Ascending aorta (tissue), 2 donors: ENCODE data around the gene POLE4. TPM values are rescaled to one million over a fixed set of nuclear protein-coding genes. Genes with fewer than 3 reads are reported as not detected.
A peak's percentile ranks its signal among the peaks of the same experiment; 100 is the strongest.

Source experiments
- DNase-seq, 2 donors: peaks; one replicate each; pipeline ENCODE4 v3.0.0-alpha.2; 2019; ENCODE audit warnings: low spot score in 2 of 2
- H3K27ac ChIP-seq, 2 donors: fragments of 200-600 bp; sonication (generic); one replicate each; pipeline ENCODE4 v1.5.1; 2016 to 2017; ENCODE audit warnings: mild to moderate bottlenecking in 1 of 2
- H3K27me3 ChIP-seq: fragments of 200-600 bp; sonication (generic); one replicate; pipeline ENCODE4 v1.5.1; 2017
- H3K36me3 ChIP-seq, 2 donors: fragments of 200-600 bp; sonication (generic); one replicate each; pipeline ENCODE4 v1.5.1; 2016
- H3K4me1 ChIP-seq, 2 donors: fragments of 200-600 bp; sonication (generic); one replicate each; pipeline ENCODE4 v1.5.1; 2016 to 2017; ENCODE audit warnings: mild to moderate bottlenecking in 1 of 2
- H3K4me3 ChIP-seq, 2 donors: fragments of 200-600 bp; sonication (generic); one replicate each; pipeline ENCODE4 v1.5.1; 2016 to 2017; ENCODE audit warnings: mild to moderate bottlenecking in 1 of 2
- H3K9me3 ChIP-seq, 2 donors: fragments of 200-600 bp; sonication (generic); one replicate each; pipeline ENCODE4 v1.5.1; 2016
- intact Hi-C: fragments of 100-400 bp; cut with DNase I; formaldehyde crosslinking; loops from one replicate; pipeline ENCODE4 v1.15.1; 2023
- total RNA-seq: library from RNA; depleted of rRNA; stranded (reverse); fragments of >200 nt; gene quantifications from one replicate; pipeline ENCODE4 v1.1.0, GENCODE V29; 2016
- TF ChIP-seq, protein P1 (sequence below), 3 experiments: fragments of 200-600 bp in 2 of 3; fragments of 450-650 bp in 1 of 3; sonication (generic) in 2 of 3; IDR thresholded peaks; one replicate each; pipeline ENCODE4 v1.5.1; 2016 to 2019; ENCODE audit warnings: antibody characterized with exemption in 3 of 3, mild to moderate bottlenecking in 1 of 3, moderate library complexity in 1 of 3

Gene POLE4, protein sequence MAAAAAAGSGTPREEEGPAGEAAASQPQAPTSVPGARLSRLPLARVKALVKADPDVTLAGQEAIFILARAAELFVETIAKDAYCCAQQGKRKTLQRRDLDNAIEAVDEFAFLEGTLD
- total RNA-seq, result 57.5 TPM

DNA sequence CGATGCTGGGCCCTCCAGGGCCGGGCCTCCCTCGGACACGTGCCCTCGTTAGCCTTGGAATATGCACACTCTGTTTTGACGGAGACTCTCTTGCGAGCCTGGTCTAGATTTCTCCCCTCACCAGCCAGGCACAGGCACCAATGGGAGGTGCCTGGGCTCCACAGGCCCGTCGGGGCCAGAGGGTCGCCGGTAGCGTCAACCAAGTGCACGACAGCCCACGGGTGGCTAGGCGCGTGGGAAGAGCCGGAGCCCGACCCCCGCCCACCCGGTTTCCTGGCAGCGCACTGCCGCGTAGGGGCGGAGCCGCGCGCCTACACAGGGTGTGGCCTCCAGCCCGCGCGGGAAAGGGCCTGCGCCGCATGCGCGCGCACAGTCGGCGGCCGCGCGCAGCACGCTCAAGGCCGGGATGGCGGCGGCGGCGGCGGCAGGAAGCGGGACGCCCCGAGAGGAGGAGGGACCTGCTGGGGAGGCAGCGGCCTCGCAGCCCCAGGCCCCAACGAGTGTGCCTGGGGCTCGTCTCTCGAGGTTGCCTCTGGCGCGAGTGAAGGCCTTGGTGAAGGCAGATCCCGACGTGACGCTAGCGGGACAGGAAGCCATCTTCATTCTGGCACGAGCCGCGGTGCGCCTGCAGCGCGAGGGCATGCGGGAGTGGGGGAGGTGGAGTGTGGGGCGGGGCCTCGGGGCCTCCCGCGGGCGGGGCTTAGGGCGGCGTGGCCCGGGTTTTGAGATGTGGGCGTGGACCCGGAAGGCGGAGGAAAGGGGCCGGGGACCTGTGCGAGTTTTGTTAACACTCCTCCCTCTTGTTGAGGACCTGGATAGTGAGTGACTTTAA, at the start of gene POLE4:
TSS of gene POLE4 (plus strand) at position 370 of the 832 bp plus-strand sequence. CDS start at position 407, 37 bp downstream.
- peaks cover 3 to 5% of the 10 kb centered on the region in 2 donors for H3K4me1 ChIP-seq
- H3K36me3 ChIP-seq, result no peaks in the 10 kb centered on the region
- peak within 1 kb of the TSS; percentile 85 to 91 for H3K27ac ChIP-seq
- peak within 1 kb of the TSS; percentile 65 to 79 for H3K4me3 ChIP-seq
- no peaks in the 10 kb centered on the region for H3K27me3 ChIP-seq
- intact Hi-C loops, result loop anchor here (1.0 to 10.0 kb wide), 3 partner anchors 64 to 243 kb away; no protein-coding TSS in a partner anchor
- DNase-seq, result peak; percentile 61 to 95
- TF ChIP-seq, protein P1, sequence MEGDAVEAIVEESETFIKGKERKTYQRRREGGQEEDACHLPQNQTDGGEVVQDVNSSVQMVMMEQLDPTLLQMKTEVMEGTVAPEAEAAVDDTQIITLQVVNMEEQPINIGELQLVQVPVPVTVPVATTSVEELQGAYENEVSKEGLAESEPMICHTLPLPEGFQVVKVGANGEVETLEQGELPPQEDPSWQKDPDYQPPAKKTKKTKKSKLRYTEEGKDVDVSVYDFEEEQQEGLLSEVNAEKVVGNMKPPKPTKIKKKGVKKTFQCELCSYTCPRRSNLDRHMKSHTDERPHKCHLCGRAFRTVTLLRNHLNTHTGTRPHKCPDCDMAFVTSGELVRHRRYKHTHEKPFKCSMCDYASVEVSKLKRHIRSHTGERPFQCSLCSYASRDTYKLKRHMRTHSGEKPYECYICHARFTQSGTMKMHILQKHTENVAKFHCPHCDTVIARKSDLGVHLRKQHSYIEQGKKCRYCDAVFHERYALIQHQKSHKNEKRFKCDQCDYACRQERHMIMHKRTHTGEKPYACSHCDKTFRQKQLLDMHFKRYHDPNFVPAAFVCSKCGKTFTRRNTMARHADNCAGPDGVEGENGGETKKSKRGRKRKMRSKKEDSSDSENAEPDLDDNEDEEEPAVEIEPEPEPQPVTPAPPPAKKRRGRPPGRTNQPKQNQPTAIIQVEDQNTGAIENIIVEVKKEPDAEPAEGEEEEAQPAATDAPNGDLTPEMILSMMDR (IDR thresholded peaks at IDR 0.05), result no peak
- H3K9me3 ChIP-seq, result peaks cover 0 to under 1% of the 10 kb centered on the region in 2 donors

DNA sequence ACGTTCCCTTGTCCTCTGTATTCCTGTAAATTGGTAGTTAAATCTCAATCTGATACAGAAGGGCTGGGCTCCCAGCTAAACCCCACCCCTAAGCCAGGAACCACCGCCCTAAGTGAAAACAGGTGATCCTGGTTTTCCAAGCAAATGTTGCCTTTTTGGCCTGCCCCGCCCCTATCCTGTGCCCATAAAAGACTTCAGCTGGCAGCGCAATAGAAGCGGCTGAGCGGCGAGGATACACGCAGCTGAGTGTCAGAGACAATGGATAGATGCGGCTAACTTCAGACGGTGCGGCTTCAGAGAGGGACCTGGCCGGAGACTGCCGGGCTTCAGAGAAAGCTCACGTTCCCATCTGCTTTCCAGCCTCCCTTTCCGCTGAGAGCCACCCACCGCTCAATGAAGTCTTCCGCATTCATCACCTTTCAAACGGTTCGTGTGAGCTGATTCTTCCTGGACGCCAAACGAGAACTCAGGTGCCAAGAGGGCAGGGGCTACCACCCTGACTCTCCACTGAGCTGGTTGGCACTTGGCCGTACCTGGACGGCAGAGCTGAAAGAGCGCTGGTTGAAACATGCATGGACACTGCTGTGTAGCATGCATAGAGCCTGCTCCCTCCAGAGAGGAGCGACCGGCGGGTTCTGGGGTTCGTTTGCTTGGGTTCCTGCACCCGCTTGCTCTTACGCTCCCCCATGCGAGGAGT, 49.5 kb upstream of the POLE4 start:
- Histone ChIP-seq H3K27ac (no peak overlapping the region), H3K27me3 (no peaks in the 10 kb centered on the region), H3K4me1 (no peaks in the 10 kb centered on the region), H3K9me3 (no peaks in the 10 kb centered on the region), H3K36me3 (no peaks in the 10 kb centered on the region), H3K4me3 (no peak overlapping the region)
- TF ChIP-seq, protein P1 (IDR thresholded peaks at IDR 0.05), result no peak
- intact Hi-C loops, result no loop called here
- DNase-seq, result no peak

DNA sequence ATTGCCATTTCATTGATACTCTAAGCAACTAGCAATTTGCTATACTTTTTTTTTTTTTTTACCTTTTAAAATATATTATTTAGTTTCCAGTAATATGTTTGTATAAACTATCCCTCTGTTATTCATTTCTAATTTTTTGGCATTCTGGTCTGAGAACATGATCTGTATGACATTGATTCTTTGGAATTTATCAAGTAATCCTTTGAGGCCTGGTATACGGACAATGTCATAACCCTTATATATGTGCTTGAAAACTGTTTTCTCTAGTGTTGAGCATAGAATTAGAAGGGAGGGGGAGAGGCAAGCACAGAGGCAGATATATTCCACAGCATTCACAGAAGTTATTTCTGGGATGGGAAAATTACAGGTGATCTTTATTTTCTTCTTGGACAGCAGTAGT, 48.2 kb upstream of the POLE4 start:
- Histone ChIP-seq H3K4me3 (no peak overlapping the region), H3K27ac (no peak overlapping the region), H3K27me3 (no peaks in the 10 kb centered on the region), H3K36me3 (no peaks in the 10 kb centered on the region), H3K4me1 (no peaks in the 10 kb centered on the region), H3K9me3 (no peaks in the 10 kb centered on the region)
- intact Hi-C loops, result no loop called here
- DNase-seq, result no peak
- TF ChIP-seq, protein P1 (IDR thresholded peaks at IDR 0.05), result no peak

DNA sequence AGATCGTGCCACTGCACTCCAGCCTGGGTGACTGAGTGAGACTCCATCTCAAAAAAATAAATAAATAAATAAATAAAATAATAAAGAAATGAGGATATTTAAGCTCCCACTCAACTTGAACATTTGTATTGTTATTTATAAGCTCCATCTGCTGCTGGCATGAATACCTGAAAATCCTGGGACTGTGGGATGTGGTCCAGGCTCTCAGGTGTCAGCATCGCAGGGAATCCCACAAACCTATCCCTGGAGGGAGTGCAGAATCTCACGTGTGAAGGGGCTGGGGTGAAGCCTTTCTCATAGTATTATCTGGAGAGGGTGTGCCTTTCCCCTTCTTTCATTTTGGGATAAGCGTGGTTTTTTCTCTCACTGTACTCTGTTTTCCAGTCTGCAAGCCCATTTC, 47.4 kb upstream of the POLE4 start:
- H3K27me3 ChIP-seq, result no peaks in the 10 kb centered on the region
- H3K9me3 ChIP-seq, result no peaks in the 10 kb centered on the region
- H3K4me1 ChIP-seq, result no peaks in the 10 kb centered on the region
- TF ChIP-seq, protein P1 (IDR thresholded peaks at IDR 0.05), result no peak
- H3K36me3 ChIP-seq, result no peaks in the 10 kb centered on the region
- H3K27ac ChIP-seq, result no peak overlapping the region
- intact Hi-C loops, result no loop called here
- no peak for DNase-seq
- no peak overlapping the region for H3K4me3 ChIP-seq

DNA sequence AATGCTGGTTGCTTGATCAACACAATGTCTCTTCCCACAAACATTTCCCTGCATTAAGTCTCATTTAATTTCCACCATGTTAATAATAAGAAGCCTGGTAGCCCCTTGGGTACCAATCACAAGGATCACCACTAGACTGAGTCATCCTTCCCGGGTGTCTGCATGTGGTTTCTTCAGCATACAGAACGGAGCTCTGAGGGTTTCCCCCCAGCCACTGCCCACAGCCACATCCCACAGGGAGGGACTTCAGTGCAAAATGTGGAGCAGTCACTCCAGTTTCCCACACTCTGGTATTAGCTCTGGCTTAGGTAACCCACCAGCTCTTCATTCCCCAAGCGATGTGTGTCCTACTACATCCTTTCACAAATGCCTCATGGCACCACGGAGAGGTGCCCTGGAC, 42.7 kb upstream of the POLE4 start:
- TF ChIP-seq, protein P1 (IDR thresholded peaks at IDR 0.05), result no peak
- Histone ChIP-seq H3K9me3 (no peaks in the 10 kb centered on the region), H3K27me3 (no peaks in the 10 kb centered on the region), H3K36me3 (no peaks in the 10 kb centered on the region), H3K27ac (no peak overlapping the region), H3K4me1 (no peaks in the 10 kb centered on the region), H3K4me3 (no peak overlapping the region)
- intact Hi-C loops, result loop anchor here (5.0 kb wide), 1 partner anchor 487 kb away; no protein-coding TSS in a partner anchor
- no peak for DNase-seq
